GM23338 (cell line): Measurements from ENCODE around the gene SRPK2. TPM values are rescaled to one million over a fixed set of nuclear protein-coding genes. Genes with fewer than 3 reads are reported as not detected.

ENCODE experiments used
- ATAC-seq: fragments of 200-7000 bp; cut with Tn5 transposase; 3 replicates; pipeline ENCODE4 v1.9.1; 2020
- DNase-seq: peaks from one replicate; pipeline ENCODE4 v3.0.0-alpha.2; 2015; ENCODE audit warnings: low spot score
- H2AFZ ChIP-seq: fragments of 200-600 bp; sonication (generic); 2 replicates; pipeline ENCODE4 v1.8.0; 2016; ENCODE audit warnings: antibody characterized with exemption, mild to moderate bottlenecking, moderate library complexity
- H3F3A ChIP-seq: fragments of 200-600 bp; sonication (generic); replicated peaks from 2 replicates; pipeline ENCODE4 v1.8.0; 2017; ENCODE audit warnings: antibody characterized with exemption, mixed run types, low read depth
- H3K27ac ChIP-seq: fragments of 200-600 bp; sonication (generic); 2 replicates; pipeline ENCODE4 v1.6.1; 2016; ENCODE audit warnings: low read depth
- H3K27me3 ChIP-seq: fragments of 200-600 bp; sonication (generic); 2 replicates; pipeline ENCODE4 v1.8.0; 2016; ENCODE audit warnings: mild to moderate bottlenecking, mixed run types, moderate library complexity; ENCODE audit not compliant: insufficient read depth
- H3K36me3 ChIP-seq: fragments of 200-600 bp; sonication (generic); 2 replicates; pipeline ENCODE4 v1.8.0; 2016; ENCODE audit warnings: mild to moderate bottlenecking; ENCODE audit not compliant: insufficient read depth
- H3K4me1 ChIP-seq: fragments of 200-600 bp; sonication (generic); 2 replicates; pipeline ENCODE4 v1.8.0; 2016; ENCODE audit warnings: mild to moderate bottlenecking, moderate library complexity; ENCODE audit not compliant: insufficient read depth
- H3K4me2 ChIP-seq: fragments of 200-600 bp; sonication (generic); 2 replicates; pipeline ENCODE4 v1.7.1; 2017; ENCODE audit warnings: mixed run types
- H3K4me3 ChIP-seq: fragments of 200-600 bp; sonication (generic); 2 replicates; pipeline ENCODE4 v1.6.1; 2016; ENCODE audit warnings: mixed run types
- H3K79me2 ChIP-seq: fragments of 200-600 bp; sonication (generic); replicated peaks from 2 replicates; pipeline ENCODE4 v1.8.0; 2017; ENCODE audit warnings: mild to moderate bottlenecking; ENCODE audit not compliant: insufficient read depth
- H3K9me2 ChIP-seq: fragments of 200-600 bp; sonication (generic); 2 replicates; pipeline ENCODE4 v1.8.0; 2017; ENCODE audit not compliant: insufficient read depth
- H4K20me1 ChIP-seq: fragments of 200-600 bp; sonication (generic); replicated peaks from 2 replicates; pipeline ENCODE4 v1.8.0; 2017; ENCODE audit warnings: mild to moderate bottlenecking; ENCODE audit not compliant: insufficient read depth
- H3K27ac Mint-ChIP-seq: 2 replicates; pipeline ENCODE4 v1.8.0; 2020; ENCODE audit warnings: inconsistent platforms, mild to moderate bottlenecking, moderate library complexity, mixed read lengths
- H3K27me3 Mint-ChIP-seq: 3 replicates; pipeline ENCODE4 v1.8.0; 2022; ENCODE audit warnings: low read depth, mild to moderate bottlenecking, moderate library complexity, mixed read lengths, inconsistent platforms; ENCODE audit not compliant: insufficient read depth, poor library complexity
- H3K36me3 Mint-ChIP-seq: 3 replicates; pipeline ENCODE4 v1.8.0; 2021; ENCODE audit warnings: low read depth, mild to moderate bottlenecking, inconsistent platforms, moderate library complexity, mixed read lengths
- H3K4me1 Mint-ChIP-seq: 3 replicates; pipeline ENCODE4 v1.8.0; 2020; ENCODE audit warnings: mild to moderate bottlenecking, inconsistent platforms, mixed read lengths
- H3K4me3 Mint-ChIP-seq: 3 replicates; pipeline ENCODE4 v1.8.0; 2021; ENCODE audit warnings: moderate library complexity, mild to moderate bottlenecking, inconsistent platforms, mixed read lengths
- H3K9me3 Mint-ChIP-seq: 3 replicates; pipeline ENCODE4 v1.8.0; 2020; ENCODE audit warnings: moderate library complexity, mild to moderate bottlenecking, inconsistent platforms, mixed read lengths
- EZH2phosphoT487 ChIP-seq: fragments of 200-600 bp; sonication (generic); IDR thresholded peaks from one replicate; pipeline ENCODE4 v1.8.1; 2018; ENCODE audit warnings: antibody characterized with exemption; ENCODE audit not compliant: unreplicated experiment
- NANOG ChIP-seq: IDR thresholded peaks from 2 replicates; pipeline ENCODE4 v1.6.1; 2016; ENCODE audit warnings: antibody characterized with exemption, borderline replicate concordance
- POLR2AphosphoS5 ChIP-seq: IDR thresholded peaks from 2 replicates; pipeline ENCODE4 v1.6.1; 2016; ENCODE audit warnings: antibody characterized with exemption, low read depth
- STAT1 ChIP-seq: IDR thresholded peaks from one replicate; pipeline ENCODE4 v1.6.1; 2016; ENCODE audit warnings: antibody characterized with exemption; ENCODE audit not compliant: unreplicated experiment
- ZNF331 ChIP-seq: fragments of 250-450 bp; sonication (Bioruptor Pico); IDR thresholded peaks from 2 replicates; pipeline ENCODE4 v1.5.0; 2020; ENCODE audit warnings: low read depth, mild to moderate bottlenecking, moderate library complexity
- polyA plus RNA-seq: library from polyadenylated mRNA; unstranded; fragments of >200 nt; fragmentation: Nextera tagmentation; extraction: Ambion mirVana; gene quantifications from 2 replicates; pipeline ENCODE4 v1.2.1, GENCODE V29; 2016
- total RNA-seq: library from RNA; depleted of rRNA; stranded (reverse); fragments of >200 nt; shearing (Covaris generic); gene quantifications from 2 replicates; pipeline ENCODE4 v1.2.3, GENCODE V29; 2014
- TF ChIP-seq, protein P1 (sequence below): fragments of 250-450 bp; sonication (Bioruptor Pico); IDR thresholded peaks from 2 replicates; pipeline ENCODE4 v1.5.0; 2020; ENCODE audit warnings: mild to moderate bottlenecking, moderate library complexity
- TF ChIP-seq, protein P2 (sequence below), 2 experiments: fragments of 200-600 bp in 1 of 2; sonication (generic) in 1 of 2; conservative IDR thresholded peaks; 2 replicates each; pipeline versions ENCODE4 v1.5.1 to v1.6.1; 2016 to 2017; ENCODE audit warnings: antibody characterized with exemption in 2 of 2, low read depth in 2 of 2, mild to moderate bottlenecking in 2 of 2, moderate library complexity in 1 of 2

SRPK2 gene
- total and polyA plus RNA-seq, 2 experiments from 2014 or later = 66.3 to 91.5 TPM

GRCh38 chr7:105107458-105107857, 281.3 kb downstream of the SRPK2 start:
- H3K36me3 Mint-ChIP-seq = peaks cover 74% of the 10 kb centered on the region
- Histone ChIP-seq H3K4me1 (no peaks in the 10 kb centered on the region), H3K9me2 (no peaks in the 10 kb centered on the region), H3K4me3 (no peak overlapping the region), H3F3A (0 out of 2 replicates have a peak, but pooled peaks cover 4% of the 10 kb centered on the region), H3K27me3 (no peaks in the 10 kb centered on the region), H3K36me3 (peaks cover 44% of the 10 kb centered on the region; the same call in 1 of the 2 replicates), H2AFZ (no peak overlapping the region), H4K20me1 (no peaks in the 10 kb centered on the region; the same call in 1 of the 2 replicates), H3K4me2 (no peak overlapping the region), H3K27ac (no peak overlapping the region), H3K79me2 (no peaks in the 10 kb centered on the region)
- no peaks in the 10 kb centered on the region for H3K4me1 Mint-ChIP-seq
- peaks cover 7% of the 10 kb centered on the region for H3K27me3 Mint-ChIP-seq
- no peak overlapping the region for H3K27ac Mint-ChIP-seq
- no peak for ATAC-seq
- no peak for TF ChIP-seq STAT1
- TF ChIP-seq, protein P1, sequence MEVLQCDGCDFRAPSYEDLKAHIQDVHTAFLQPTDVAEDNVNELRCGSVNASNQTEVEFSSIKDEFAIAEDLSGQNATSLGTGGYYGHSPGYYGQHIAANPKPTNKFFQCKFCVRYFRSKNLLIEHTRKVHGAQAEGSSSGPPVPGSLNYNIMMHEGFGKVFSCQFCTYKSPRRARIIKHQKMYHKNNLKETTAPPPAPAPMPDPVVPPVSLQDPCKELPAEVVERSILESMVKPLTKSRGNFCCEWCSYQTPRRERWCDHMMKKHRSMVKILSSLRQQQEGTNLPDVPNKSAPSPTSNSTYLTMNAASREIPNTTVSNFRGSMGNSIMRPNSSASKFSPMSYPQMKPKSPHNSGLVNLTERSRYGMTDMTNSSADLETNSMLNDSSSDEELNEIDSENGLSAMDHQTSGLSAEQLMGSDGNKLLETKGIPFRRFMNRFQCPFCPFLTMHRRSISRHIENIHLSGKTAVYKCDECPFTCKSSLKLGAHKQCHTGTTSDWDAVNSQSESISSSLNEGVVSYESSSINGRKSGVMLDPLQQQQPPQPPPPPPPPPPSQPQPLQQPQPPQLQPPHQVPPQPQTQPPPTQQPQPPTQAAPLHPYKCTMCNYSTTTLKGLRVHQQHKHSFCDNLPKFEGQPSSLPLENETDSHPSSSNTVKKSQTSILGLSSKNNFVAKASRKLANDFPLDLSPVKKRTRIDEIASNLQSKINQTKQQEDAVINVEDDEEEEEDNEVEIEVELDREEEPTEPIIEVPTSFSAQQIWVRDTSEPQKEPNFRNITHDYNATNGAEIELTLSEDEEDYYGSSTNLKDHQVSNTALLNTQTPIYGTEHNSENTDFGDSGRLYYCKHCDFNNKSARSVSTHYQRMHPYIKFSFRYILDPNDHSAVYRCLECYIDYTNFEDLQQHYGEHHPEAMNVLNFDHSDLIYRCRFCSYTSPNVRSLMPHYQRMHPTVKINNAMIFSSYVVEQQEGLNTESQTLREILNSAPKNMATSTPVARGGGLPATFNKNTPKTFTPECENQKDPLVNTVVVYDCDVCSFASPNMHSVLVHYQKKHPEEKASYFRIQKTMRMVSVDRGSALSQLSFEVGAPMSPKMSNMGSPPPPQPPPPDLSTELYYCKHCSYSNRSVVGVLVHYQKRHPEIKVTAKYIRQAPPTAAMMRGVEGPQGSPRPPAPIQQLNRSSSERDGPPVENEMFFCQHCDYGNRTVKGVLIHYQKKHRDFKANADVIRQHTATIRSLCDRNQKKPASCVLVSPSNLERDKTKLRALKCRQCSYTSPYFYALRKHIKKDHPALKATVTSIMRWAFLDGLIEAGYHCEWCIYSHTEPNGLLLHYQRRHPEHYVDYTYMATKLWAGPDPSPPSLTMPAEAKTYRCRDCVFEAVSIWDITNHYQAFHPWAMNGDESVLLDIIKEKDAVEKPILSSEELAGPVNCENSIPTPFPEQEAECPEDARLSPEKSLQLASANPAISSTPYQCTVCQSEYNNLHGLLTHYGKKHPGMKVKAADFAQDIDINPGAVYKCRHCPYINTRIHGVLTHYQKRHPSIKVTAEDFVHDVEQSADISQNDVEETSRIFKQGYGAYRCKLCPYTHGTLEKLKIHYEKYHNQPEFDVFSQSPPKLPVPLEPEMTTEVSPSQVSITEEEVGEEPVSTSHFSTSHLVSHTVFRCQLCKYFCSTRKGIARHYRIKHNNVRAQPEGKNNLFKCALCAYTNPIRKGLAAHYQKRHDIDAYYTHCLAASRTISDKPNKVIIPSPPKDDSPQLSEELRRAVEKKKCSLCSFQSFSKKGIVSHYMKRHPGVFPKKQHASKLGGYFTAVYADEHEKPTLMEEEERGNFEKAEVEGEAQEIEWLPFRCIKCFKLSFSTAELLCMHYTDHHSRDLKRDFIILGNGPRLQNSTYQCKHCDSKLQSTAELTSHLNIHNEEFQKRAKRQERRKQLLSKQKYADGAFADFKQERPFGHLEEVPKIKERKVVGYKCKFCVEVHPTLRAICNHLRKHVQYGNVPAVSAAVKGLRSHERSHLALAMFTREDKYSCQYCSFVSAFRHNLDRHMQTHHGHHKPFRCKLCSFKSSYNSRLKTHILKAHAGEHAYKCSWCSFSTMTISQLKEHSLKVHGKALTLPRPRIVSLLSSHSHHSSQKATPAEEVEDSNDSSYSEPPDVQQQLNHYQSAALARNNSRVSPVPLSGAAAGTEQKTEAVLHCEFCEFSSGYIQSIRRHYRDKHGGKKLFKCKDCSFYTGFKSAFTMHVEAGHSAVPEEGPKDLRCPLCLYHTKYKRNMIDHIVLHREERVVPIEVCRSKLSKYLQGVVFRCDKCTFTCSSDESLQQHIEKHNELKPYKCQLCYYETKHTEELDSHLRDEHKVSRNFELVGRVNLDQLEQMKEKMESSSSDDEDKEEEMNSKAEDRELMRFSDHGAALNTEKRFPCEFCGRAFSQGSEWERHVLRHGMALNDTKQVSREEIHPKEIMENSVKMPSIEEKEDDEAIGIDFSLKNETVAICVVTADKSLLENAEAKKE = no peak
- no peak for TF ChIP-seq POLR2AphosphoS5
- no peak for TF ChIP-seq NANOG
- no peak for TF ChIP-seq ZNF331 (CRISPR knock-in tag)
- no peak for TF ChIP-seq EZH2phosphoT487
- TF ChIP-seq, protein P2, sequence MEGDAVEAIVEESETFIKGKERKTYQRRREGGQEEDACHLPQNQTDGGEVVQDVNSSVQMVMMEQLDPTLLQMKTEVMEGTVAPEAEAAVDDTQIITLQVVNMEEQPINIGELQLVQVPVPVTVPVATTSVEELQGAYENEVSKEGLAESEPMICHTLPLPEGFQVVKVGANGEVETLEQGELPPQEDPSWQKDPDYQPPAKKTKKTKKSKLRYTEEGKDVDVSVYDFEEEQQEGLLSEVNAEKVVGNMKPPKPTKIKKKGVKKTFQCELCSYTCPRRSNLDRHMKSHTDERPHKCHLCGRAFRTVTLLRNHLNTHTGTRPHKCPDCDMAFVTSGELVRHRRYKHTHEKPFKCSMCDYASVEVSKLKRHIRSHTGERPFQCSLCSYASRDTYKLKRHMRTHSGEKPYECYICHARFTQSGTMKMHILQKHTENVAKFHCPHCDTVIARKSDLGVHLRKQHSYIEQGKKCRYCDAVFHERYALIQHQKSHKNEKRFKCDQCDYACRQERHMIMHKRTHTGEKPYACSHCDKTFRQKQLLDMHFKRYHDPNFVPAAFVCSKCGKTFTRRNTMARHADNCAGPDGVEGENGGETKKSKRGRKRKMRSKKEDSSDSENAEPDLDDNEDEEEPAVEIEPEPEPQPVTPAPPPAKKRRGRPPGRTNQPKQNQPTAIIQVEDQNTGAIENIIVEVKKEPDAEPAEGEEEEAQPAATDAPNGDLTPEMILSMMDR (conservative IDR thresholded peaks at IDR 0.05; ENCODE audit: low read depth in 2 of 2) = no peak
- no peaks in the 10 kb centered on the region for H3K9me3 Mint-ChIP-seq
- no peak for DNase-seq
- H3K4me3 Mint-ChIP-seq = no peak overlapping the region
